DLD1 (cell line): ENCODE measurements around the gene SLC12A8.
"Not testable (repeated sequence)": the region's sequence is repeated elsewhere in the genome, so short reads cannot be mapped to it uniquely, and the experiment has no call there.

Experiments
- in situ Hi-C: cut with HindIII; loops from 2 replicates; pipeline ENCODE4 v1.10.0; 2017; ENCODE audit warnings: low sequenced_read_pairs

Gene SLC12A8

GRCh38 chr3:125085166-125085565 is 127.4 kb downstream of the SLC12A8 start:
- in situ Hi-C loops, result no loop called here

- in situ Hi-C loops, result no loop called here
These were observed 128.8 kb downstream of the SLC12A8 start for GRCh38 chr3:125083776-125084175.

GRCh38 chr3:125082339-125082738 is 130.2 kb downstream of the SLC12A8 start:
- in situ Hi-C loops, result not testable (repeated sequence)

GRCh38 chr3:125080077-125080476 is 132.5 kb downstream of the SLC12A8 start:
- in situ Hi-C loops, result no loop called here

- in situ Hi-C loops, result no loop called here
These were observed 132.9 kb downstream of the SLC12A8 start for GRCh38 chr3:125079675-125080045.

- in situ Hi-C loops, result no loop called here
These were observed 133.4 kb downstream of the SLC12A8 start for GRCh38 chr3:125078951-125079674.

- in situ Hi-C loops, result no loop called here
These were observed 134.7 kb downstream of the SLC12A8 start for GRCh38 chr3:125077864-125078263.

GRCh38 chr3:125076464-125076863 is 136.1 kb downstream of the SLC12A8 start:
- in situ Hi-C loops, result no loop called here

- in situ Hi-C loops, result no loop called here
These were observed 136.8 kb downstream of the SLC12A8 start for GRCh38 chr3:125075738-125076137.

GRCh38 chr3:125073390-125073905 is 139.1 kb downstream of the SLC12A8 start:
- in situ Hi-C loops, result no loop called here

- in situ Hi-C loops, result no loop called here
These were observed 139.7 kb downstream of the SLC12A8 start for GRCh38 chr3:125072749-125073389.

GRCh38 chr3:125072301-125072700 is 140.2 kb downstream of the SLC12A8 start:
- in situ Hi-C loops, result no loop called here

- in situ Hi-C loops, result no loop called here
These were observed 142.4 kb downstream of the SLC12A8 start for GRCh38 chr3:125069968-125070745.

- in situ Hi-C loops, result no loop called here
These were observed 143.1 kb downstream of the SLC12A8 start for GRCh38 chr3:125069452-125069851.

GRCh38 chr3:125068265-125068664 is 144.3 kb downstream of the SLC12A8 start:
- in situ Hi-C loops, result no loop called here

GRCh38 chr3:125067225-125067624 is 145.3 kb downstream of the SLC12A8 start:
- in situ Hi-C loops, result no loop called here

GRCh38 chr3:125062904-125063618 is 149.5 kb downstream of the SLC12A8 start:
- in situ Hi-C loops, result no loop called here

GRCh38 chr3:125061646-125062045 is 150.9 kb downstream of the SLC12A8 start:
- in situ Hi-C loops, result no loop called here

- in situ Hi-C loops, result no loop called here
These were observed 151.4 kb downstream of the SLC12A8 start for GRCh38 chr3:125061170-125061569.

GRCh38 chr3:125059488-125060245 is 152.9 kb downstream of the SLC12A8 start:
- in situ Hi-C loops, result no loop called here
